WI38 (cell line): ENCODE data around the gene C9orf43.
A peak's percentile ranks its signal among the peaks of the same experiment; 100 is the strongest.
"Not testable (repeated sequence)": the region's sequence is repeated elsewhere in the genome, so short reads cannot be mapped to it uniquely, and the experiment has no call there.

Experiments used
- H3K4me3 ChIP-seq: 2 replicates; pipeline ENCODE4 v1.5.1; 2011; ENCODE audit warnings: low read depth, mild to moderate bottlenecking, control low read depth, low read length
- TF ChIP-seq, protein P1 (sequence below): IDR thresholded peaks from 2 replicates; pipeline ENCODE4 v1.5.1; 2012; ENCODE audit warnings: low read depth, mild to moderate bottlenecking, control low read depth, low read length

Gene C9orf43

GRCh38 chr9:113398796-113399195, 11.8 kb upstream of the C9orf43 start:
- TF ChIP-seq, protein P1, sequence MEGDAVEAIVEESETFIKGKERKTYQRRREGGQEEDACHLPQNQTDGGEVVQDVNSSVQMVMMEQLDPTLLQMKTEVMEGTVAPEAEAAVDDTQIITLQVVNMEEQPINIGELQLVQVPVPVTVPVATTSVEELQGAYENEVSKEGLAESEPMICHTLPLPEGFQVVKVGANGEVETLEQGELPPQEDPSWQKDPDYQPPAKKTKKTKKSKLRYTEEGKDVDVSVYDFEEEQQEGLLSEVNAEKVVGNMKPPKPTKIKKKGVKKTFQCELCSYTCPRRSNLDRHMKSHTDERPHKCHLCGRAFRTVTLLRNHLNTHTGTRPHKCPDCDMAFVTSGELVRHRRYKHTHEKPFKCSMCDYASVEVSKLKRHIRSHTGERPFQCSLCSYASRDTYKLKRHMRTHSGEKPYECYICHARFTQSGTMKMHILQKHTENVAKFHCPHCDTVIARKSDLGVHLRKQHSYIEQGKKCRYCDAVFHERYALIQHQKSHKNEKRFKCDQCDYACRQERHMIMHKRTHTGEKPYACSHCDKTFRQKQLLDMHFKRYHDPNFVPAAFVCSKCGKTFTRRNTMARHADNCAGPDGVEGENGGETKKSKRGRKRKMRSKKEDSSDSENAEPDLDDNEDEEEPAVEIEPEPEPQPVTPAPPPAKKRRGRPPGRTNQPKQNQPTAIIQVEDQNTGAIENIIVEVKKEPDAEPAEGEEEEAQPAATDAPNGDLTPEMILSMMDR: no peak
- no peak overlapping the region for H3K4me3 ChIP-seq

DNA sequence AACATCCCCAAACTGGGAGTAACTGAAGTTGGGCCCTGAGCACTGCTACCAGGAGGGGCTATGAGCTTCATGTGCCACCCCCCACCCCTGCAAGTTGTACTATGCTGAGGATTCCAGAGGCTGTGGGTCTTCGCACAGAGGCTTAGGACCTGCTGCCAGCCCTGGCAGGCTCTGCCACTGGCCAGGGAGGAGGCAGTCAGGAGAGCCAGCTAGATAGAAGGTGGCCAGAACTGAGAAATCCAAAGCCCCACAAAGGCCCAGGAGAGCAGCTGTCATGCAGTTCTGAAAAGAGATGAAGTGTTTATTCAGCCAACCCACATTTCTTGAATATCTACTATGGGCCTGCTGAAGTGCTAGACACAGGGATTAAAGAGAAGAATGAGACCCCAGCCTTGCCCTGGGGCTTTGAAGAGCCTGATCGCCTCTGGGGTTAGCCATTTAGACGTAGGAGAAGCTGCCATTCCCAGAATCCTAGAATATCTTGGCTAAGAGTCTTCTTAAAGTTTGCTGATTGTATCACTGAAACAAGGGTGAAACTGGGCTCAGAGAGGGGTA, 10.8 kb upstream of the C9orf43 start:
- H3K4me3 ChIP-seq: peak overlapping the region; percentile 78
- TF ChIP-seq, protein P1: no peak

DNA sequence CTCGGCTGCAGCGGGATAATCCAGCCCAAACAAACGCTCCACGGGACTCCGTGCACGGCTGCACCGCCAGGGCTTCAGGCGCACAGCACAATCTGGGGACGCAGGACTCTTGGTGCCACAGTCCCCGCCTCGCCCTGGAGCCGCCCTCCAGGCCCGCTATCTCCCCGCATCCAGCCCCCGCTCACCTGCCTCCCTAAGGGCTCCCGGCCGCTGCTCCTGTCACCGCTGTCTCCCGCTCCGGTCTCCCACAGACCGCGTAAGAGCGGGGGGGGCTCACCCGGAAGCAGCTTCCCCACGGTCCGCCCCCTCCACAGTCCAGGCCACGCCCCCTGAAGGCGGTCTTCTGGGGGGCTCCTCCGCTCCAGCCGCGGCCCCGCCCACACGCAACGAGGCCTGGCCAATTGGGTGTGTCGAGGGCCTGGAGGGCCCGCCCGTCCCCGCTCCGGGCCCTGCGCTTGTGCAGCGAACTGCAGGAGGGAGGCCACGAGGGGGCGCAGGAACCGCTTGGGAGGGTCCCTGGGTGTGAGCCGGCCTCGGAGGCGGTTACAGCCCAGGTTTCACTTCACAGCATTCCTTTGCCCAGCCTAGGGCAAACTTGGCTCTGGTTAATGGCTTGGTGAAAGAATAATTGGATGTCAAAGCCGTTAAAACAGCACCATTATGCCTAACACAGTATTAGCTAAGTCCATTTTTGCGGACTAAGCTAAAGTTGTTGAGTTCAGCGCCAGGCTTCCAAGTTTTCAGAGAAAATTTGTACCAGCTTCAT, 9.3 kb upstream of the C9orf43 start, which contains the start of gene ALAD:
TSS of gene ALAD (minus strand) at position 258 of the 766 bp plus-strand sequence. CDS start 7,725 bp downstream, outside the sequence.
- H3K4me3 ChIP-seq: peak within 1 kb of the TSS; percentile 78

GRCh38 chr9:113403646-113404045, 6.9 kb upstream of the C9orf43 start:
- H3K4me3 ChIP-seq: no peak overlapping the region
- TF ChIP-seq, protein P1: no peak

More for the DNA sequence above, 9.3 kb upstream of the C9orf43 start, which contains the start of gene ALAD:
- TF ChIP-seq, protein P1: peak; percentile 84

DNA sequence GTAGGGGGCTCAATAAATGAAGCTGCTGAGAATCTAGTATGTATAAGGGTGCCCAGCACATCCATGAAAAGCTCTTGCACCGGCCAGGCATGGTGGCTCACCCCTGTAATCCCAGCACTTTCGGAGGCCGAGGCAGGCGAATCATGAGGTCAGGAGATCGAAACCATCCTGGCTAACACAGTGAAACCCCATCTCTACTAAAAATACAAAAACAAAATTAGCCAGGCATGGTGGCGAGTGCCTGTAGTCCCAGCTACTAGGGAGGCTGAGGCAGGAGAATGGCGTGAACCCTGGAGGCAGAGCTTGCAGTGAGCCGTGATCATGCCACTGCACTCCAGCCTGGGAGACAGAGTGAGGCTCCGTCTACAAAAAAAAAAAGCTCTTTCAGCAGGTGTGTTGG, 4.2 kb upstream of the C9orf43 start:
- H3K4me3 ChIP-seq: not testable (repeated sequence)

DNA sequence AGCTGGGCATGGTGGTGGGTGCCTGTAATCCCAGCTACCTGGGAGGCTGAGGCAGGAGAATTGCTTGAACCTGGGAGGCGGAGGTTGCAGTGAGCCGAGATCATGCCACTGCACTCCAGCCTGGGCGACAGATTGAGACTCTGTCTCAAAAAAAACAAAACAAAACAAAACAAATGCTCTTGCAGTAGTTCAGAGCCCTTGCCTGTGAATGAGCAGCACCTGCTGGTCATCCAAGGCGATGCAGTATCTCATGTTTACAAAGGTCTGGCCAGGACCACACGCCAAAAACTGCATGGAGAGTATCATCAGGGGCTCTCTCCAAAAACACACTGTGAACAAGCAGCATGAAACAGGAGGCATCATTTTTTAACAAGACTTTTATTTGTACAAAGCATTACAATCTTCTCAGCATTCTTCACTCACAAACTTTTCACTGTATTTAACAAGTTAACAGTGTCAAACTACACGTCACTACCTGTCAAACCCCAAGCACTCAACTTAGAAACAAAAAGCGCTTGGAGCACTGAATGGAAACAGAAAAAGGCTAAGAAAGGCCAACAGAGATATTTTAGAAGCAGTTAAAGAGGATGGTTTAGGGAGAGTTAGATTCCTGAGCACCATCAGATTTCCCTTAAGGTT, 3.6 kb upstream of the C9orf43 start:
- H3K4me3 ChIP-seq: not testable (repeated sequence)
- TF ChIP-seq, protein P1: peak; percentile 84

GRCh38 chr9:113409481-113409880, 1.1 kb upstream of the C9orf43 start:
- TF ChIP-seq, protein P1: no peak

More at GRCh38 chr9:113409481-113409880, 1.1 kb upstream of the C9orf43 start:
- peak overlapping the region; percentile 93 for H3K4me3 ChIP-seq
